Activated CD8-positive, alpha-beta memory T cell treated with anti-CD3 and anti-CD28 coated beads for 1 hour (primary cell): ENCODE results near the gene CDH13.

Experiments used
- DNase-seq, 2 donors: peaks; one replicate each; pipeline ENCODE4 v3.0.0-alpha.2; 2020; ENCODE audit warnings: low read depth in 1 of 2; ENCODE audit errors: extremely low read depth in 1 of 2

The CDH13 gene

GRCh38 chr16:83021746-83022145 lies 395.0 kb downstream of the CDH13 start:
- no peak for DNase-seq

- no peak for DNase-seq
These were observed 396.2 kb downstream of the CDH13 start for GRCh38 chr16:83023011-83023410.

DNA sequence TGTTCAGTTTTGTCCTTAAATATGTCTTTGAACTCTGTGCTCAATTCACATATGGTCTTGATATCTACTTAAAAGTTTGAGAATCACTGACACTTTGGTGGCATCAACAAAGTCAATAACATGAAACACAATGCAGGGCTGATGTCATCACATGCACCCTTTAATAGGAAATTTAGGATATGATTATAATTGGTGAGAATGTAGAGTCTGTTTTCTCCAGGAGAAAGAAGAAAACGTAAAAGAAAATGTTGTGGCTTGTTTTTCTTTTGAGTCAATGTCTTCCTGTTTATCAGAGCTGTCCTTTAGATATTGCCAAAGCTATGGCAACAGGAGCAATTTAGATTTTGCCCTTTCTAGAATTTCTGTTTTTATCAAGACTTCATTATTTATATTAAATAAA lies 396.9 kb downstream of the CDH13 start:
- no peak for DNase-seq

- DNase-seq, result no peak
These were observed 401.2 kb downstream of the CDH13 start for GRCh38 chr16:83027973-83028372.

DNA sequence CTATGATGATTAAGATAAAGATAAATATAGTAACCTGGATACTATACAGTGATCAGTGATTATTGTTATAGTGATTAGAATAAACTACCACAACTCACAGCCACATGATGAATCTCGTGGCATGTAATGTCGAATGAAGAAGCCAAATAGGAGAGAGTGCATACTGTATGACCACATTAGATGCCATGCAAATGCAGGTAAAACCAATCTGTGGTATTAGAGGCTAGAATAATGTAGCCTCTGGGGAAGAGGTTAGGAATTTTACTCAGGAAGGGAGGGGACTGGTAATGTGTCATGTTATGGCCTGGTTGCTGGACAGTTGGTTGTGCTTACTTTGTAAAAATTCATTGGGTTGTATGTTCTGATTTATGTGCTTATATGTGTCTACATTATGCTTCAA lies 402.7 kb downstream of the CDH13 start:
- no peak for DNase-seq

DNA sequence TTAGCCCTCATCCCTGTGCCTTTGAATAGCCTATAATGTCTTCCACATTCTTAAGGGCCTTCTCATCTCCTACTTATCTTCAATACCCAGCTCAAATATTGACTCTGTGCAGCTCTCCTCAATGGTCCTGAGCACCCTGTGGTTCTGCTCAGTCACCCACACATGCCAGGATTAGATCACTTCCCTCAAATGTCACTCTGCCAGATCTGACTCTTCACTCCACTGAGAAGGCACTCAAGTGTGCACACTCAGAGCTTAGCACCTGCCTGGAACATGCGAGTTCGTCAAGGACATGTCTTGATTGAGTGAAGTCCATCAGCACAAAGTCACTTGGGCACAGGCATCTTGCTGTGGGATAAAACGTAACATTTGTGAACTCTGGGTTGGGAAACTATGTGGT lies 404.8 kb downstream of the CDH13 start:
- no peak for DNase-seq

DNA sequence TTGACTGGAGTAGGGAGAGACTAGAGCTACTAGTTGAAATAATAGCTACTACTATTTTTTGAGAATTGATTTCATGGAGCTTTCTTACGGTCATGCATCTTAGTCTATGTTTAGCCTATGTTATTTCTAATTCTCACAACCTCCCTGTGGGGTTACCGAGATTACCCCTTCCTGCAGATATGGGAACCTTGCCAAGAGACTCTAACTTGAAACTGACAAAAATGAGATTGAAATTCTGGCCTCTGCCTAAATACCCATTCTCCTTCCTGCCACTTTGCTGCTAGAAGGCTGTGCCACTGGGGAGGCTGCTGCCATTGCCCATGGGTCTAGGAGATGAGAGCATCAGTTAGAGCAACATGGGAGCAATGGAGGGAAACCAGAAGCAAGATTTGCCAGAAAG lies 410.3 kb downstream of the CDH13 start:
- no peak for DNase-seq

- no peak for DNase-seq
These were observed 411.1 kb downstream of the CDH13 start for GRCh38 chr16:83037884-83038283.

GRCh38 chr16:83040174-83040573 lies 413.4 kb downstream of the CDH13 start:
- DNase-seq, result no peak

DNA sequence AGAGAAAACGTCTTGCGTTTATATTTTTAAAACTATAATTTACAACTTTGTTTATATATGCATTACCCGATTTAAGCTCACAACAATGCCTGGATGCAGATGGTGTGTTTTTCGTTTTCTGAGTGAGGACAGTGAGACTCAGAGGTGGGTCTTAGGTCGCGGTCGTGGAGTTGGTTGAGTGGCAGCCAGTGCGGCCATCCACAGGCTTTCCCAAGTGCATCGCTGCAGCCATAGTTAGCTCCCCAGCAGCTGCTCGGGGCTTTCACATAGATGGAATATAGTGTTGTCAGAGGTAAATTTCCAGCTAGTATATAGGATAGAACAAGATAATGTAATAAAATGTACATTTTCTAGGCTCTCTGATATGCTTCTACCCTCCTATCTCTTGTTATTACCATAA lies 417.8 kb downstream of the CDH13 start:
- no peak for DNase-seq

DNA sequence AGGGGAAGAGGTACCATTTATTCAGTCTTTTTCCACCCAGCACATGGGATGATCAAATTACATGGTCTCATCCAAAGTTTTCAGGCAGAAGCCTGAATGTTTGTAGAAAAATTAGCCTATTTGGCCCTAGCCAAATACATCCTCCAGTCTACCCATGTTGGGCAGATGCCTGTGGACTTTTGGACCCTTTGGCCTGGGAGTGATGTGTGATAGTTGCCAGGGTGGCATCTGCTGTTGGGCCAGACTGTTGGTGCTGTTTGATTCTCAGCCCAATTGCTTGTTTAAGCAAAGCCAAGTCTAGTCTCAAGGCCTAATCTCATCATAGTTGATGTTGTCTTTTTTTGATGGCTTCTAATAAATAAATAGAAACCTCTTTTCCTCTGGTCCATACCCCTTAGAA lies 419.0 kb downstream of the CDH13 start:
- no peak for DNase-seq

DNA sequence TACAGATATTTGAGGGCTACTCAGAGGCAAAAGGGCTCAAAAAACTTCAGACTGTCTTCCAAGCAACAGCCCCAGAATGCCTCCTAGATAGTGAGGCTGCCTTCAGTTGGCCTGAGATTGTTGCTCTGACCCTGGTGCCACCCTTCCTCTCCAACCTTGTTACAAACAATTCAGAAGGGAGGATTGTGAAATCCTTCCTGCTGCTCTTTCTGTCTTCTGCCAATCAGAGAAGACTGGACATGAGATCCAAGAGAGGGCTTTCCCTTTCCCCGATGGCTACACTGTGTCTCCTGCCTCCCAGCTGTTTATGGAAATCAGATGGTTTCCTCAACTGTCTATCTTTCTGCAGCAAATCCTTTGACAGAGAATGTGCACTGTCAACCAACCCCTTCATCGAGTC lies 419.9 kb downstream of the CDH13 start:
- DNase-seq, result no peak

DNA sequence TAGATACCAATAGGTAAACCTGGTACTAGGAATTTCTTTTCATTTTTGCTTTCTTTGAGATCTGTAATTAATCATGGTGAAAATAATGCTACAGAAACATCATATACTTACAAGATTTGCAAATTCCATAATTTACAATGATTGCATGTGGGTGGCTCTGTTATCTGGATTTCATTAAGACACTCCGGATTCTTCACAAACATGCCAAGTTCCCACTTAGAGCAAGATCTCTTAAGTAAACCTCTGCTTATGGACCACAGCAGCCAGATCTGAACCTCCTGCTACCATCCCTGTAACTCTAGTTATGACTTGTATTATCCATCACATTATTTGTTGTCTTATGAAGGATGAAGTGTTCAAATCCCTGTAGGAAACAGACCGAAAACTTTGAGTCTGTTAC lies 424.7 kb downstream of the CDH13 start:
- no peak for DNase-seq

GRCh38 chr16:83054283-83054682 lies 427.5 kb downstream of the CDH13 start:
- DNase-seq, result no peak

- DNase-seq, result no peak
These were observed 431.6 kb downstream of the CDH13 start for GRCh38 chr16:83058376-83058775.

DNA sequence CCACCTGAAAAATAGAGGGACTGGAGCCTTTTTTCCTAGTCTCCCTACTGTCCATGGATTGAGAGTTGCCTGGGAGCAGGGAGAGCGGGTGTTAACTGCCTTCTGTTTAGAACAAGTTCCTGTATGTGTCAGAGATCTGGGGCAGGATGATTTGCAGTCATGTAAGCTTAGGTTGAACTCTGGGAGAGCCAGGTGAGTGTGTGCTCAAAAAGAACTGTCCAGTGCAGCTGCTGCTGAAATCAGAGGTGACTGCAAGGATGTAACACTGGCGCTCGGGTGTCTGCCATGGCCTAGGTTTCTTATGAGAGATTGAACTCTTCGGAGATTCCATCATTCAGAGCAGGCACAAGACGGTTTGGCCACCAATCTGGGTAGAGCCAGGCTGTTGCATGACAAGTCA lies 432.5 kb downstream of the CDH13 start:
- no peak for DNase-seq

- no peak for DNase-seq
These were observed 439.2 kb downstream of the CDH13 start for GRCh38 chr16:83066011-83066410.

DNA sequence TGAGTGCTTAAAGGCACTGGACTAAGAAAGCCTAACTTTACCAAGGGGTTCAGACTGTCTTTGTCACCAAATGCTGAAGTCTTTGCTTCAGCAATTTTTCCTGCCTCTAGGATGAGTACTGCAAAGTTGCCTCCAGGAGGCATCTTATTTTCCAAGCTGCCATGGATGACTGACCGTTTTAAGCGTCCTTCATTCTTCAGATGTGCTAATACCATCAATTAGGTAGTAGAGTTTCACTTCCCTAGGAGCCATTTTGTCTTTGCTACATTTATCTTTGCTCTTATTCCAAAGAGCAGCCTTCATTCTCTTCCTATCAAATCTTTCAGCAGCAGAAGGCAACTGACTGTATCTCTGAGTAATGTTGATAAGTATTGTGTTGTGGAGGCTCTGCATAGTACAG lies 440.1 kb downstream of the CDH13 start:
- DNase-seq, result no peak

DNA sequence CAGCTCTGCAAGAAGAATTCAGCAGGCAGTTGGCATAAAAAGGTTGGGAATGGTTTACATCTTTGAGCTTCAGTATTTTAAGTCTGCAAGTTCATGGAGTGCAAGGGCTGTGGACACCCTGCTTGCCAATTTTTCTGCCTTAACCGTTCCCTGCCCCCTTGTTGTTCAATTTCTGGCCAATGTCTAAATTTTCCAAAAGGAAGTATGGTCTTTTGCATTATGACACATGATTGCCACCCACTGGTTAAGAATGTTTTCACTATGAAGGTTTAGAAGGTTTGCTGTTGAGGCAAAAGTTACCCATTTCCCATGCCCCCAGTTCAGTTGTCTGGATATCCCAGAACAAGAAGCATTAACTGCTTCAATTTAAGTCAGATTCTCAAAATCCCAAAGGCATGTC lies 441.9 kb downstream of the CDH13 start:
- no peak for DNase-seq

- DNase-seq, result no peak
These were observed 443.8 kb downstream of the CDH13 start for GRCh38 chr16:83070416-83071209.

DNA sequence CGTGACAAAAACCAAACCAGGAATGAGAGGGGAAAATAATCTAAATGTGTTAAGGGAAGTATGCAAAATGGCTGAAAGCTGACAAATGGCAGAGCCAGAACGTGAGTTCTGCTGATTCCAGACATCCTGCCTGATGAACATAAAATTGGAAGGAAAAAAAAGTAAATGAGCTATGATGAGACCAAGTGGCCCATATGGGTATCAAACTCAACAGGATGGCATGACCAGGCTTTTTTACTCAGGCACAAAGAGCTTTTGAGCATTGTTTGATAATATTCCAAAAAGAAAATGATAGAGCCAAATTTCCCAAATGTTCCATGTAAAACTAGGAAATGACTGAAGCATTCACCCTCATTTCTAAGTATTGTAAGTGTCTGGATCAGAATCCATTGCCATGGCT lies 449.2 kb downstream of the CDH13 start:
- DNase-seq, result no peak

- no peak for DNase-seq
These were observed 456.6 kb downstream of the CDH13 start for GRCh38 chr16:83083361-83083760.

DNA sequence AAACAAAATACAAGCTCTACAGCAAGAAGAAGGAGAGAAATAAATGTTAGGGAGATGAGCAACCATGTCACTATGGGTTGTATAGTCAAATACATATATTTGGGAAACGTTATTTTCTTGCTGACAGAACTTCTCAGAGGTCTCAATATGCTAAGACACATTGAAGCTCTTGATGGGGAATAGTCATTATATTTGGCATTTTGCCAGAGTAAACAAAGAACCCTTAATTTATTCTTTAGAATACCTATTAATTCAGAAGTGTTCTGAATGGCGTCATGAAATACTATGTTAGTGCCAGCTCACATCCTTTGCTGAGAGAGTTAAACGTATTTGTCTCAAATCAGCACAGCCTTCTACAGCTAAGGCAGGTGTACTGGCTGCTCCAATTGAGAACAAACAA lies 458.9 kb downstream of the CDH13 start:
- no peak for DNase-seq
